K562 (cell line): ENCODE results near the gene FRG1. TPM values are rescaled to one million over a fixed set of nuclear protein-coding genes. Genes with fewer than 3 reads are reported as not detected.
A peak's percentile ranks its signal among the peaks of the same experiment; 100 is the strongest.

Experiments used
- ARID2 ChIP-seq: fragments of 450-650 bp; IDR thresholded peaks from 2 replicates; pipeline ENCODE4 v1.6.1; 2017; ENCODE audit warnings: antibody characterized with exemption, mild to moderate bottlenecking
- ARNT ChIP-seq, 2 experiments: fragments of 450-650 bp; IDR thresholded peaks; 2 replicates each; pipeline ENCODE4 v1.6.1; 2016; ENCODE audit warnings: mild to moderate bottlenecking in 1 of 2
- CEBPG ChIP-seq, 3 experiments: fragments of 200-800 bp in 1 of 3; sonication (Bioruptor generic) in 1 of 3; sonication (generic) in 1 of 3; formaldehyde crosslinking in 1 of 3; IDR thresholded peaks in 2 of 3; conservative IDR thresholded peaks in 1 of 3; 2 replicates each; pipeline versions ENCODE4 v1.6.1 to v1.8.0; 2016 to 2022; ENCODE audit warnings: missing compliant biosample characterization in 2 of 3, missing genetic modification characterization in 2 of 3, mild to moderate bottlenecking in 1 of 3, missing genetic modification reagents in 1 of 3
- E2F5 ChIP-seq: sonication (generic); formaldehyde crosslinking; IDR thresholded peaks from 2 replicates; pipeline ENCODE4 v1.8.0; 2022; ENCODE audit warnings: mild to moderate bottlenecking, missing genetic modification reagents
- GTF2F1 ChIP-seq: IDR thresholded peaks from 2 replicates; pipeline ENCODE4 v1.6.1; 2011; ENCODE audit warnings: low read depth, low read length, improper control_type of control experiment
- HIVEP1 ChIP-seq: fragments of 250-450 bp; sonication (Bioruptor Pico); IDR thresholded peaks from 2 replicates; pipeline ENCODE4 v1.4.0; 2020; ENCODE audit warnings: mild to moderate bottlenecking
- HNRNPLL ChIP-seq: fragments of 200-400 bp; formaldehyde crosslinking; IDR thresholded peaks from 2 replicates; pipeline ENCODE4 v1.6.1; 2017; ENCODE audit warnings: low read length, low read depth, mild to moderate bottlenecking; ENCODE audit not compliant: poor library complexity, severe bottlenecking
- HOMEZ ChIP-seq: fragments of 250-450 bp; sonication (Bioruptor Pico); IDR thresholded peaks from 2 replicates; pipeline ENCODE4 v1.4.0; 2020; ENCODE audit warnings: mild to moderate bottlenecking, moderate library complexity
- KDM2B ChIP-seq: fragments of 250-450 bp; sonication (Bioruptor Pico); IDR thresholded peaks from 2 replicates; pipeline ENCODE4 v1.8.0; 2021; ENCODE audit warnings: mild to moderate bottlenecking, moderate library complexity
- MBD1 ChIP-seq: fragments of 250-450 bp; sonication (Bioruptor Pico); IDR thresholded peaks from 2 replicates; pipeline ENCODE4 v1.8.0; 2022; ENCODE audit warnings: inconsistent platforms
- MEIS2 ChIP-seq: fragments of 450-650 bp; IDR thresholded peaks from 2 replicates; pipeline ENCODE4 v1.6.1; 2014; ENCODE audit warnings: mild to moderate bottlenecking; ENCODE audit not compliant: partially characterized antibody
- OTX1 ChIP-seq: fragments of 450-650 bp; formaldehyde crosslinking; IDR thresholded peaks from 2 replicates; pipeline ENCODE4 v1.4.0; 2022; ENCODE audit warnings: mild to moderate bottlenecking
- PTRF ChIP-seq: fragments of 450-650 bp; IDR thresholded peaks from 2 replicates; pipeline ENCODE4 v1.6.1; 2016; ENCODE audit warnings: mild to moderate bottlenecking, missing genetic modification characterization, missing compliant biosample characterization
- SMAD2 ChIP-seq: fragments of 150-350 bp; IDR thresholded peaks from 2 replicates; pipeline ENCODE4 v1.6.1; 2014; ENCODE audit warnings: low read depth, mild to moderate bottlenecking, low read length
- SUPT5H ChIP-seq: fragments of 450-650 bp; IDR thresholded peaks from 2 replicates; pipeline ENCODE4 v1.6.1; 2016
- USF1 ChIP-seq: sonication (generic); formaldehyde crosslinking; IDR thresholded peaks from 2 replicates; pipeline ENCODE4 v1.9.0; 2022; ENCODE audit warnings: mild to moderate bottlenecking, missing genetic modification reagents
- XRCC3 ChIP-seq: fragments of 450-650 bp; IDR thresholded peaks from 2 replicates; pipeline ENCODE4 v1.6.1; 2017; ENCODE audit warnings: mild to moderate bottlenecking, moderate library complexity
- XRCC4 ChIP-seq: IDR thresholded peaks from one replicate; pipeline ENCODE4 v1.6.1; 2011; ENCODE audit not compliant: insufficient read depth, insufficient read length; ENCODE audit errors: extremely low read depth
- YBX1 ChIP-seq: fragments of 450-650 bp; IDR thresholded peaks from 2 replicates; pipeline ENCODE4 v1.7.1; 2016; ENCODE audit warnings: mild to moderate bottlenecking
- ZBTB7A ChIP-seq: IDR thresholded peaks from 2 replicates; pipeline ENCODE4 v1.6.1; 2011; ENCODE audit warnings: low read depth, mild to moderate bottlenecking, low read length, moderate library complexity, borderline replicate concordance; ENCODE audit not compliant: control insufficient read depth
- ZNF24 ChIP-seq: fragments of 450-650 bp; IDR thresholded peaks from 2 replicates; pipeline ENCODE4 v1.6.1; 2016
- ZNF740 ChIP-seq, 3 experiments: fragments of 200-800 bp in 1 of 3; sonication (Bioruptor generic) in 1 of 3; sonication (generic) in 1 of 3; formaldehyde crosslinking in 1 of 3; IDR thresholded peaks; 2 replicates each; pipeline versions ENCODE4 v1.6.1 to v1.8.0; 2016 to 2022; ENCODE audit warnings: mild to moderate bottlenecking in 2 of 3, missing compliant biosample characterization in 2 of 3, missing genetic modification characterization in 2 of 3, missing genetic modification reagents in 1 of 3
- polyA plus RNA-seq, 8 experiments: library from polyadenylated mRNA; depleted of rRNA in 4 of 8; stranded (reverse) in 5 of 8; unstranded in 3 of 8; fragments of >200 nt; fragmentation: Nextera tagmentation in 2 of 8; fragmentation: Illumina TruSeq in 1 of 8; extraction: Ambion mirVana in 2 of 8; extraction: Trizol in 1 of 8; gene quantifications; 2 replicates each; pipeline versions ENCODE4 v1.2.1 to v1.2.3, GENCODE V29; 2011 to 2014; ENCODE audit warnings: inconsistent platforms in 1 of 8, missing spikeins in 1 of 8
- total RNA-seq, 7 experiments: library from RNA; depleted of rRNA in 6 of 7; stranded (reverse); fragments of >200 nt in 6 of 7; fragmentation: Illumina TruSeq in 2 of 7; extraction: Trizol in 2 of 7; gene quantifications; 2 replicates each; pipeline versions ENCODE4 v1.2.1 to v1.2.3, GENCODE V29; 2011 to 2021; ENCODE audit warnings: low replicate concordance in 1 of 7

FRG1 gene
- total and polyA plus RNA-seq, 9 of the 15 experiments (the other 6 are each of a cell fraction or from before 2014, with no cell fraction given), result 36.4 to 203 (median 112) TPM

GRCh38 chr4:189940178-189941004, at the start of gene FRG1 (continued):
- TF ChIP-seq XRCC3 (no peak), CEBPG (CRISPR knock-in tag; IDR thresholded peaks at IDR 0.05) (no peak), CEBPG (tag; conservative IDR thresholded peaks at IDR 0.05 in 1 of 2, IDR thresholded peaks at IDR 0.05 in 1 of 2) (no peak), HOMEZ (no peak), HNRNPLL (no peak), ZNF24 (no peak), MBD1 (no peak), ARNT (IDR thresholded peaks at IDR 0.05) (0 out of 4 replicates have a peak, but pooled peaks of 1 of the 2 experiments have one; percentile 19), MEIS2 (no peak), SMAD2 (no peak), HIVEP1 (CRISPR knock-in tag) (no peak), USF1 (no peak), SUPT5H (peak; percentile 80), OTX1 (no peak), KDM2B (CRISPR knock-in tag) (no peak), ARID2 (no peak), E2F5 (no peak), ZBTB7A (no peak; the same call in 1 of the 2 replicates), PTRF (tag) (no peak), XRCC4 (no peak), YBX1 (no peak), ZNF740 (CRISPR knock-in tag; IDR thresholded peaks at IDR 0.05) (no peak), ZNF740 (tag; IDR thresholded peaks at IDR 0.05) (no peak), GTF2F1 (0 out of 2 replicates have a peak, but pooled peaks have one; percentile 44)
